Activated naive CD4-positive, alpha-beta T cell treated with anti-CD3 and anti-CD28 coated beads, Interleukin-2, amount 50 U/mL, for 24 hours (primary cell): ENCODE data around the gene AMMECR1L.
"Not testable (repeated sequence)": the region's sequence is repeated elsewhere in the genome, so short reads cannot be mapped to it uniquely, and the experiment has no call there.

Experiments
- H3K27ac Mint-ChIP-seq: one replicate; pipeline ENCODE4 v1.8.0; 2021; ENCODE audit warnings: mild to moderate bottlenecking, mixed read lengths
- H3K27me3 Mint-ChIP-seq: one replicate; pipeline ENCODE4 v1.8.0; 2021; ENCODE audit warnings: mixed read lengths
- H3K36me3 Mint-ChIP-seq: one replicate; pipeline ENCODE4 v1.8.0; 2021; ENCODE audit warnings: mixed read lengths
- H3K4me1 Mint-ChIP-seq: one replicate; pipeline ENCODE4 v1.8.0; 2021; ENCODE audit warnings: mixed read lengths
- H3K4me3 Mint-ChIP-seq: one replicate; pipeline ENCODE4 v1.8.0; 2021; ENCODE audit warnings: mild to moderate bottlenecking, mixed read lengths
- H3K9me3 Mint-ChIP-seq: one replicate; pipeline ENCODE4 v1.8.0; 2021; ENCODE audit warnings: mixed read lengths

AMMECR1L gene

DNA sequence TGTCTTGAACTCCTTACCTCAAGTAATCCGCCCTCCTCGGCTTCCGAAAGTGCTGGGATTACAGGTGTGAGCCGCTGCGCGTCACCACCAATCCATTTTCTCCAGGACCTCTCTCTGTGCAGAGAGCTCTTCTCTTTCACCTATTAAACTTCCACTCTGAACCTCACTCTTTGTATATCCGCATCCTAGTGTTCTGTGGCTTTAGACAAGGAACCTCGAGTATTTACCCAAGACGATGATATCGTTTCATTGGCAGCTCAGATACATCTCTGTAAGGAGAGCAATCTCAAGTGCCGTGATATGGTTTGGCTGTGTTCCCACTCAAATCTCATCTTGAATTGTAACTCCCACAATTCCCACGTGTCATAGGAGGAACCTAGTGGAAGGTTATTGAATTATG lies 59.7 kb downstream of the AMMECR1L start:
- no peaks in the 10 kb centered on the region for H3K9me3 Mint-ChIP-seq
- peaks cover 29% of the 10 kb centered on the region for H3K4me1 Mint-ChIP-seq
- H3K27ac Mint-ChIP-seq, result no peak overlapping the region
- H3K4me3 Mint-ChIP-seq, result no peak overlapping the region
- no peaks in the 10 kb centered on the region for H3K27me3 Mint-ChIP-seq
- peaks cover 4% of the 10 kb centered on the region for H3K36me3 Mint-ChIP-seq

GRCh38 chr2:127820080-127820668 lies 65.6 kb downstream of the AMMECR1L start:
- Mint-ChIP-seq H3K27me3 (peaks cover 6% of the 10 kb centered on the region), H3K4me1 (no peaks in the 10 kb centered on the region), H3K9me3 (peaks cover 4% of the 10 kb centered on the region), H3K4me3 (no peak overlapping the region), H3K36me3 (peaks cover 2% of the 10 kb centered on the region), H3K27ac (no peak overlapping the region)

GRCh38 chr2:127818794-127819425 lies 66.8 kb downstream of the AMMECR1L start:
- Mint-ChIP-seq H3K27ac (peak overlapping the region; percentile 41), H3K4me1 (no peaks in the 10 kb centered on the region), H3K4me3 (no peak overlapping the region), H3K9me3 (peaks cover 4% of the 10 kb centered on the region), H3K27me3 (peaks cover 6% of the 10 kb centered on the region), H3K36me3 (peaks cover 2% of the 10 kb centered on the region)

DNA sequence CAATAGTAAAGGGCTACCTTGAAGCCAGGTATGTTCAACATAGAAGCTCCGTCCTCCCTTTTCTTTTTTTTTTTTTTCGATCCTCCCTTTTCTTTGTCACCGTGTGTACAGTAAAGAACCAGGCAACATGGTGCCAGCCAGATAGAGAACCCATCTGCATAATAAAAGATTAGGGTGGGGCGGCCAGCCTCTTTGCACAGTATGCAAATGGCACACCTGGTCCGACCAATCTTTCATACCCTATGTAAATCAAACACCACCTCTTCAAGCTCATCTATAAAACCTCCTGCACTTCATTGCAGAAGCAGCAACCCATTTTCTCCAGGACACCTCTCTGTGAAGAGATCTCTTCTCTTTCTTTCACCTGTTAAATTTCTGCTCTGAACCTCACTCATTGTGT lies 67.5 kb downstream of the AMMECR1L start:
- no peak overlapping the region for H3K27ac Mint-ChIP-seq
- peaks cover 4% of the 10 kb centered on the region for H3K9me3 Mint-ChIP-seq
- no peak overlapping the region for H3K4me3 Mint-ChIP-seq
- peaks cover 6% of the 10 kb centered on the region for H3K27me3 Mint-ChIP-seq
- peaks cover 2% of the 10 kb centered on the region for H3K36me3 Mint-ChIP-seq
- no peaks in the 10 kb centered on the region for H3K4me1 Mint-ChIP-seq

GRCh38 chr2:127814677-127815076 lies 71.1 kb downstream of the AMMECR1L start:
- no peaks in the 10 kb centered on the region for H3K9me3 Mint-ChIP-seq
- peaks cover 20% of the 10 kb centered on the region for H3K4me1 Mint-ChIP-seq
- H3K27me3 Mint-ChIP-seq, result peaks cover 6% of the 10 kb centered on the region
- no peak overlapping the region for H3K4me3 Mint-ChIP-seq
- no peak overlapping the region for H3K27ac Mint-ChIP-seq
- peaks cover 8% of the 10 kb centered on the region for H3K36me3 Mint-ChIP-seq

DNA sequence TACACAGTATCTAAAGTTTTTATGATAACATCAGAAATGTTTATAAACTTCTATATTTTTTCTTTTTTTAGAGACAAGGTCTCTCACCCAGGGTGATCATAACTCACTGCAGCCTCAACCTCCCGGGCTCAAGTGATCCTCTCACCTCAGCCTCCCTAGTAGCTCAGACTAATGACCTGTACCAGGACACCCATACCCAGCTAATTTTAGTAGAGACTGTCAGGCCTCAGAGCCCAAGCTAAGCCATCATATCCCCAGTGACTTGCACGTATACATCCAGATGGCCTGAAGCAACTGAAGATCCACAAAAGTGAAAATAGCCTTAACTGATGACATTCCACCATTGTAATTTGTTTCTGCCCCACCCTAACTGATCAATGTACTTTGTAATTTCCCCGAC lies 73.3 kb downstream of the AMMECR1L start:
- not testable (repeated sequence) for H3K4me3 Mint-ChIP-seq, H3K9me3 Mint-ChIP-seq, H3K27ac Mint-ChIP-seq, H3K27me3 Mint-ChIP-seq
- Mint-ChIP-seq H3K4me1 (peaks cover 35% of the 10 kb centered on the region), H3K36me3 (peaks cover 11% of the 10 kb centered on the region)
